Lung (tissue), 12 donors: ENCODE results near the gene UNC45A. TPM values are rescaled to one million over a fixed set of nuclear protein-coding genes. Genes with fewer than 3 reads are reported as not detected.

Source experiments
- ATAC-seq: fragments of 200-7000 bp; cut with Tn5 transposase; one replicate; pipeline ENCODE4 v1.9.1; 2020; ENCODE audit warnings: moderate number of reproducible peaks; ENCODE audit not compliant: insufficient read depth, low FRiP score
- DNase-seq, 3 donors: peaks; one replicate each; pipeline ENCODE4 v3.0.0-alpha.2; 2013 to 2017
- H3K27ac ChIP-seq, 2 donors: one replicate each; pipeline ENCODE4 v1.5.1; 2013; ENCODE audit warnings: mild to moderate bottlenecking in 2 of 2, moderate library complexity in 2 of 2, control low read depth in 1 of 2, inconsistent platforms in 1 of 2, low read depth in 1 of 2, low read length in 1 of 2
- H3K27me3 ChIP-seq, 3 donors: one replicate each; pipeline ENCODE4 v1.5.1; 2013; ENCODE audit warnings: low read length in 2 of 3; ENCODE audit not compliant: control insufficient read depth in 3 of 3, insufficient read depth in 3 of 3
- H3K36me3 ChIP-seq, 4 donors: one replicate each; pipeline ENCODE4 v1.5.1; 2013; ENCODE audit warnings: low read length in 4 of 4, mild to moderate bottlenecking in 1 of 4, moderate library complexity in 1 of 4; ENCODE audit not compliant: control insufficient read depth in 4 of 4, insufficient read depth in 4 of 4
- H3K4me1 ChIP-seq, 5 donors: one replicate each; pipeline ENCODE4 v1.5.1; 2013; ENCODE audit warnings: low read length in 5 of 5, mild to moderate bottlenecking in 2 of 5, moderate library complexity in 1 of 5; ENCODE audit not compliant: control insufficient read depth in 5 of 5, insufficient read depth in 5 of 5
- H3K4me3 ChIP-seq: one replicate; pipeline ENCODE4 v1.5.1; 2013; ENCODE audit warnings: mild to moderate bottlenecking, control low read depth, moderate library complexity
- H3K9ac ChIP-seq, 2 donors: one replicate each; pipeline ENCODE4 v1.5.1; 2013; ENCODE audit warnings: low read length in 2 of 2, control low read depth in 1 of 2; ENCODE audit not compliant: insufficient read depth in 1 of 2
- H3K9me3 ChIP-seq, 4 donors: one replicate each; pipeline ENCODE4 v1.5.1; 2013; ENCODE audit warnings: low read length in 3 of 4, mild to moderate bottlenecking in 1 of 4, moderate library complexity in 1 of 4; ENCODE audit not compliant: control insufficient read depth in 4 of 4, insufficient read depth in 3 of 4
- WGBS, 2 donors: extraction: QIAGEN DNeasy Blood & Tissue Kit; methylation state at CpG; one replicate each; pipeline ENCODE4 v1.1.7; 2013; 5-methylcytosine and 5-hydroxymethylcytosine counted together
- polyA plus RNA-seq, 2 donors: library from polyadenylated mRNA; stranded (reverse); fragments of 200-250 nt; gene quantifications; one replicate each; pipeline ENCODE4 v1.2.1, GENCODE V29; 2013
- total RNA-seq, 2 donors: library from RNA; depleted of rRNA in 1 of 2; stranded (reverse); fragments of >200 nt in 1 of 2; gene quantifications; one replicate each; pipeline ENCODE4 v1.2.1, GENCODE V29; 2014 to 2021
- TF ChIP-seq, protein P1 (sequence below): IDR thresholded peaks from 2 replicates; pipeline ENCODE4 v1.5.1; 2012; ENCODE audit warnings: mild to moderate bottlenecking; ENCODE audit errors: control extremely low read depth, extremely low read depth
- donor health status: control.
- donor health status: control.
- donor health status: Bipolar disorder and iron deficiency.
- donor health status: healthy.
- donor health status: DM: yes; HTN: yes; CAD: no.

The UNC45A gene
- total and polyA plus RNA-seq, 4 donors, result 34.4 to 59.6 (median 53.3) TPM

- H3K4me3 ChIP-seq, result no peak overlapping the region
- H3K9ac ChIP-seq, result no peak overlapping the region
- DNase-seq, result no peak
- no peaks in the 10 kb centered on the region for H3K9me3 ChIP-seq
- H3K27me3 ChIP-seq, result no peaks in the 10 kb centered on the region
- peaks cover 1 to 28% (median 11%) of the 10 kb centered on the region in 4 donors for H3K36me3 ChIP-seq
- 81 to 86% methylated on average over 5 of the region's 5 CpGs for WGBS, 2 donors
- TF ChIP-seq, protein P1, sequence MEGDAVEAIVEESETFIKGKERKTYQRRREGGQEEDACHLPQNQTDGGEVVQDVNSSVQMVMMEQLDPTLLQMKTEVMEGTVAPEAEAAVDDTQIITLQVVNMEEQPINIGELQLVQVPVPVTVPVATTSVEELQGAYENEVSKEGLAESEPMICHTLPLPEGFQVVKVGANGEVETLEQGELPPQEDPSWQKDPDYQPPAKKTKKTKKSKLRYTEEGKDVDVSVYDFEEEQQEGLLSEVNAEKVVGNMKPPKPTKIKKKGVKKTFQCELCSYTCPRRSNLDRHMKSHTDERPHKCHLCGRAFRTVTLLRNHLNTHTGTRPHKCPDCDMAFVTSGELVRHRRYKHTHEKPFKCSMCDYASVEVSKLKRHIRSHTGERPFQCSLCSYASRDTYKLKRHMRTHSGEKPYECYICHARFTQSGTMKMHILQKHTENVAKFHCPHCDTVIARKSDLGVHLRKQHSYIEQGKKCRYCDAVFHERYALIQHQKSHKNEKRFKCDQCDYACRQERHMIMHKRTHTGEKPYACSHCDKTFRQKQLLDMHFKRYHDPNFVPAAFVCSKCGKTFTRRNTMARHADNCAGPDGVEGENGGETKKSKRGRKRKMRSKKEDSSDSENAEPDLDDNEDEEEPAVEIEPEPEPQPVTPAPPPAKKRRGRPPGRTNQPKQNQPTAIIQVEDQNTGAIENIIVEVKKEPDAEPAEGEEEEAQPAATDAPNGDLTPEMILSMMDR, result no peak
- no peak for ATAC-seq
- no peaks in the 10 kb centered on the region for H3K4me1 ChIP-seq
- H3K27ac ChIP-seq, result no peak overlapping the region
Observed at GRCh38 chr15:90982135-90982534, 47.0 kb downstream of the UNC45A start.

- H3K9me3 ChIP-seq, result no peaks in the 10 kb centered on the region
- WGBS, 2 donors, result 86 to 87% methylated on average over 11 of the region's 11 CpGs
- peaks cover 0 to 9% (median 4%) of the 10 kb centered on the region in 4 donors for H3K36me3 ChIP-seq
- DNase-seq (peak; percentile 16 to 46 (median 17)), ATAC-seq (no peak)
- H3K4me3 ChIP-seq, result no peak overlapping the region
- H3K27ac ChIP-seq, result no peak overlapping the region
- H3K9ac ChIP-seq, result no peak overlapping the region
- TF ChIP-seq, protein P1, result no peak
- peaks cover 0 to 8% (median 0%) of the 10 kb centered on the region in 5 donors for H3K4me1 ChIP-seq
- H3K27me3 ChIP-seq, result no peaks in the 10 kb centered on the region
Observed at GRCh38 chr15:90986790-90987507, 51.9 kb downstream of the UNC45A start.

GRCh38 chr15:90987561-90988141 lies 52.6 kb downstream of the UNC45A start:
- Histone ChIP-seq H3K36me3 (peaks cover 0 to 5% (median 2%) of the 10 kb centered on the region in 4 donors), H3K4me3 (no peak overlapping the region), H3K4me1 (peaks cover 0 to 9% (median 0%) of the 10 kb centered on the region in 5 donors), H3K27ac (no peak overlapping the region), H3K9me3 (no peaks in the 10 kb centered on the region), H3K27me3 (no peaks in the 10 kb centered on the region), H3K9ac (peak overlapping the region in 1 of 2 donors; percentile 38)
- TF ChIP-seq, protein P1, result no peak
- no peak for ATAC-seq
- 80 to 88% methylated on average over 7 of the region's 7 CpGs for WGBS, 2 donors
- peak in 1 of 3 donors; percentile 9 for DNase-seq
